Suprapubic skin (tissue), 3 donors: ENCODE measurements around the gene RPAP2.

Source experiments
- CTCF ChIP-seq, 2 donors: fragments of 200-600 bp in 1 of 2; fragments of 450-650 bp in 1 of 2; sonication (generic) in 1 of 2; IDR thresholded peaks; one replicate each; pipeline ENCODE4 v1.5.1; 2016 to 2019; ENCODE audit warnings: antibody characterized with exemption in 2 of 2, mild to moderate bottlenecking in 1 of 2, moderate library complexity in 1 of 2
- POLR2AphosphoS5 ChIP-seq, 3 donors: sonication (generic); formaldehyde crosslinking; IDR thresholded peaks; one replicate each; pipeline ENCODE4 v1.6.1; 2017; ENCODE audit warnings: antibody characterized with exemption in 3 of 3

GRCh38 chr1:92410706-92411105 lies 111.8 kb downstream of the RPAP2 start:
- TF ChIP-seq POLR2AphosphoS5 (IDR thresholded peaks at IDR 0.05), result no peak
- no peak for TF ChIP-seq CTCF (IDR thresholded peaks at IDR 0.05)
